HCT116 (cell line): Measurements from ENCODE around the gene MRPL9.
"Not testable (repeated sequence)": the region's sequence is repeated elsewhere in the genome, so short reads cannot be mapped to it uniquely, and the experiment has no call there.

Experiments
- CTCF ChIP-seq, 3 experiments: fragments of 200-600 bp in 1 of 3; sonication (generic) in 1 of 3; IDR thresholded peaks in 2 of 3; conservative IDR thresholded peaks in 1 of 3; 2 replicates each; pipeline ENCODE4 v1.5.1; 2012 to 2017; ENCODE audit warnings: low read depth in 2 of 3, low read length in 2 of 3, antibody characterized with exemption in 1 of 3, borderline replicate concordance in 1 of 3, control low read depth in 1 of 3, mild to moderate bottlenecking in 1 of 3, mixed read lengths in 1 of 3, mixed run types in 1 of 3, moderate library complexity in 1 of 3; ENCODE audit not compliant: insufficient read depth in 1 of 3
- EZH2 ChIP-seq: fragments of 200-600 bp; sonication (generic); IDR thresholded peaks from 2 replicates; pipeline ENCODE4 v1.6.1; 2017; ENCODE audit warnings: antibody characterized with exemption, mixed run types
- POLR2A ChIP-seq: IDR thresholded peaks from 2 replicates; pipeline ENCODE4 v1.7.0; 2011; ENCODE audit warnings: borderline replicate concordance; ENCODE audit not compliant: insufficient read depth, insufficient read length; ENCODE audit errors: extremely low read depth
- RAD21 ChIP-seq: IDR thresholded peaks from 2 replicates; pipeline ENCODE4 v1.6.1; 2012; ENCODE audit warnings: low read depth, mild to moderate bottlenecking
- TCF7L2 ChIP-seq: IDR thresholded peaks from 2 replicates; pipeline ENCODE4 v1.7.0; 2011; ENCODE audit warnings: borderline replicate concordance, inconsistent platforms; ENCODE audit not compliant: insufficient read depth, insufficient read length; ENCODE audit errors: extremely low read depth
- YY1 ChIP-seq: IDR thresholded peaks from 2 replicates; pipeline ENCODE4 v1.6.1; 2011; ENCODE audit warnings: low read length, low read depth, moderate library complexity, mild to moderate bottlenecking; ENCODE audit not compliant: insufficient replicate concordance; ENCODE audit errors: extremely low read depth
- TF ChIP-seq, protein P1 (sequence below): IDR thresholded peaks from 2 replicates; pipeline ENCODE4 v1.6.1; 2011; ENCODE audit warnings: mild to moderate bottlenecking, low read length, moderate library complexity; ENCODE audit not compliant: insufficient replicate concordance; ENCODE audit errors: extremely low read depth

DNA sequence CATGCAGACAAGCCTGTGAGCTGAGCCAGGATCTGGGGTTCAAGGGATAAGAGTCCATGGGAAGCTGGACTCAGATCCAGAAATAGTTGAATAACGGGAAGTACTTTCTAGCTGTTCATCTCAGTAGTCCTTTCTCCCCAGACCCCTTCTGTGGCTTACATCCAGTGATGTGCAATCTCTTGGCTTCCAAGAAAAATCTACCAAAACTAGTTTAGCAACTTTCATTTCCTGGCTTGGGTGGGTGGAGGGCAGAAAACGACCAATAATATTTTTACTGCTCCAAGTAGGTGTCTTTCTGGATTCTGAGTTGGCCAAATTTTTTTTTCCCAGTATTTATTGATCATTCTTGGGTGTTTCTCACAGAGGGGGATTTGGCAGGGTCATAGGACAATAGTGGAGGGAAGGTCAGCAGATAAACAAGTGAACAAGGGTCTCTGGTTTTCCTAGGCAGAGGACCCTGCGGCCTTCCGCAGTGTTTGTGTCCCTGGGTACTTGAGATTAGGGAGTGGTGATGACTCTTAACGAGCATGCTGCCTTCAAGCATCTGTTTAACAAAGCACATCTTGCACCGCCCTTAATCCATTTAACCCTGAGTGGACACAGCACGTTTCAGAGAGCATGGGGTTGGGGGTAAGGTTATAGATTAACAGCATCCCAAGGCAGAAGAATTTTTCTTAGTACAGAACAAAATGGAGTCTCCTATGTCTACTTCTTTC lies 5.2 kb upstream of the MRPL9 start:
- not testable (repeated sequence) for TF ChIP-seq CTCF (IDR thresholded peaks at IDR 0.05 in 2 of 3, conservative IDR thresholded peaks at IDR 0.05 in 1 of 3; ENCODE audit: borderline replicate concordance in 1 of 3, insufficient read depth in 1 of 3, low read depth in 2 of 3, low read length in 2 of 3); EZH2; YY1; TCF7L2; POLR2A; RAD21
- TF ChIP-seq, protein P1, sequence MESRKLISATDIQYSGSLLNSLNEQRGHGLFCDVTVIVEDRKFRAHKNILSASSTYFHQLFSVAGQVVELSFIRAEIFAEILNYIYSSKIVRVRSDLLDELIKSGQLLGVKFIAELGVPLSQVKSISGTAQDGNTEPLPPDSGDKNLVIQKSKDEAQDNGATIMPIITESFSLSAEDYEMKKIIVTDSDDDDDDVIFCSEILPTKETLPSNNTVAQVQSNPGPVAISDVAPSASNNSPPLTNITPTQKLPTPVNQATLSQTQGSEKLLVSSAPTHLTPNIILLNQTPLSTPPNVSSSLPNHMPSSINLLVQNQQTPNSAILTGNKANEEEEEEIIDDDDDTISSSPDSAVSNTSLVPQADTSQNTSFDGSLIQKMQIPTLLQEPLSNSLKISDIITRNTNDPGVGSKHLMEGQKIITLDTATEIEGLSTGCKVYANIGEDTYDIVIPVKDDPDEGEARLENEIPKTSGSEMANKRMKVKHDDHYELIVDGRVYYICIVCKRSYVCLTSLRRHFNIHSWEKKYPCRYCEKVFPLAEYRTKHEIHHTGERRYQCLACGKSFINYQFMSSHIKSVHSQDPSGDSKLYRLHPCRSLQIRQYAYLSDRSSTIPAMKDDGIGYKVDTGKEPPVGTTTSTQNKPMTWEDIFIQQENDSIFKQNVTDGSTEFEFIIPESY, result not testable (repeated sequence)
